ENCODE measurements around the gene TRIM41.

TRIM41 gene

GRCh38 chr5:181239062-181239663 lies 16.1 kb downstream of the TRIM41 start:
- DNase-seq (ENCODE audit: low read depth in 1 of 2, low spot score in 1 of 2): no peak
- no peak for TF ChIP-seq GABPA (IDR thresholded peaks at IDR 0.05; ENCODE audit: low read depth)
- Histone ChIP-seq H3K4me3 (replicated peaks; ENCODE audit: insufficient read depth, low read length) (no peak overlapping the region), H3K27me3 (ENCODE audit: insufficient read depth, poor library complexity, severe bottlenecking) (no peaks in the 10 kb centered on the region), H3K27ac (replicated peaks) (no peak overlapping the region)

DNA sequence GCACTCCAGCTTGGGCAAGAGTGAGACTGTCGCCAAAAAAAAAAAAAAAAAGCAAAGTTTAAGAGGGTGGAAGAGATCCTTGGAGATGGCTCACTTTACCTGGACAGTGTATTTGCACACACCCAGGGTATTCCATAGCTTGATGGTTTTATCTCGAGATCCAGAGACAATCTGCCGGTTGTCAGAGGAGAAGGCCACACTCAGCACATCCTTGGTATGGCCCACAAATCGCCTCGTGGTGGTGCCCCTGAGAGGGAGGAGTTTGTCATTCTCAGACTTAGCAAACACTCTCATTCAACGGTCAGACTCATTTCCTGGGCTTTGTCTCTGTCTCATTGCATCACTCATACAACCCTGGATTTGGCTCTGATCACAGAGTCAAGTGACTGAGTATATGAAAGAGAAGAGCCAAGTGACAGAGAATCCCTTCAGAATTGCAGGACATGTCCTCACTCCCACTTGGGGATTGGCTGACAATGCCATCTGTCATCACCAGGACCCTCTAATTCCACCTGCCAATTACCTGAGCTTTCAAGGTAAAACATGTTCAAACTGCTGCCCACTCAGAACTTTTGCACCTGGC lies 18.4 kb downstream of the TRIM41 start:
- Histone ChIP-seq H3K27ac (replicated peaks) (peak overlapping the region; percentile 96), H3K4me3 (replicated peaks; ENCODE audit: insufficient read depth, low read length) (peak overlapping the region; percentile 65), H3K27me3 (ENCODE audit: insufficient read depth, poor library complexity, severe bottlenecking) (no peaks in the 10 kb centered on the region)
- TF ChIP-seq SPI1 (IDR thresholded peaks at IDR 0.05; ENCODE audit: borderline replicate concordance, low read depth) (no peak), POLR2AphosphoS5 (IDR thresholded peaks at IDR 0.05; ENCODE audit: low read depth) (peak; percentile 69), GABPA (IDR thresholded peaks at IDR 0.05; ENCODE audit: low read depth) (no peak)
- TF ChIP-seq, protein P1, sequence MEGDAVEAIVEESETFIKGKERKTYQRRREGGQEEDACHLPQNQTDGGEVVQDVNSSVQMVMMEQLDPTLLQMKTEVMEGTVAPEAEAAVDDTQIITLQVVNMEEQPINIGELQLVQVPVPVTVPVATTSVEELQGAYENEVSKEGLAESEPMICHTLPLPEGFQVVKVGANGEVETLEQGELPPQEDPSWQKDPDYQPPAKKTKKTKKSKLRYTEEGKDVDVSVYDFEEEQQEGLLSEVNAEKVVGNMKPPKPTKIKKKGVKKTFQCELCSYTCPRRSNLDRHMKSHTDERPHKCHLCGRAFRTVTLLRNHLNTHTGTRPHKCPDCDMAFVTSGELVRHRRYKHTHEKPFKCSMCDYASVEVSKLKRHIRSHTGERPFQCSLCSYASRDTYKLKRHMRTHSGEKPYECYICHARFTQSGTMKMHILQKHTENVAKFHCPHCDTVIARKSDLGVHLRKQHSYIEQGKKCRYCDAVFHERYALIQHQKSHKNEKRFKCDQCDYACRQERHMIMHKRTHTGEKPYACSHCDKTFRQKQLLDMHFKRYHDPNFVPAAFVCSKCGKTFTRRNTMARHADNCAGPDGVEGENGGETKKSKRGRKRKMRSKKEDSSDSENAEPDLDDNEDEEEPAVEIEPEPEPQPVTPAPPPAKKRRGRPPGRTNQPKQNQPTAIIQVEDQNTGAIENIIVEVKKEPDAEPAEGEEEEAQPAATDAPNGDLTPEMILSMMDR (IDR thresholded peaks at IDR 0.05; ENCODE audit: insufficient read depth, low read length): no peak
- TF ChIP-seq, protein P2, sequence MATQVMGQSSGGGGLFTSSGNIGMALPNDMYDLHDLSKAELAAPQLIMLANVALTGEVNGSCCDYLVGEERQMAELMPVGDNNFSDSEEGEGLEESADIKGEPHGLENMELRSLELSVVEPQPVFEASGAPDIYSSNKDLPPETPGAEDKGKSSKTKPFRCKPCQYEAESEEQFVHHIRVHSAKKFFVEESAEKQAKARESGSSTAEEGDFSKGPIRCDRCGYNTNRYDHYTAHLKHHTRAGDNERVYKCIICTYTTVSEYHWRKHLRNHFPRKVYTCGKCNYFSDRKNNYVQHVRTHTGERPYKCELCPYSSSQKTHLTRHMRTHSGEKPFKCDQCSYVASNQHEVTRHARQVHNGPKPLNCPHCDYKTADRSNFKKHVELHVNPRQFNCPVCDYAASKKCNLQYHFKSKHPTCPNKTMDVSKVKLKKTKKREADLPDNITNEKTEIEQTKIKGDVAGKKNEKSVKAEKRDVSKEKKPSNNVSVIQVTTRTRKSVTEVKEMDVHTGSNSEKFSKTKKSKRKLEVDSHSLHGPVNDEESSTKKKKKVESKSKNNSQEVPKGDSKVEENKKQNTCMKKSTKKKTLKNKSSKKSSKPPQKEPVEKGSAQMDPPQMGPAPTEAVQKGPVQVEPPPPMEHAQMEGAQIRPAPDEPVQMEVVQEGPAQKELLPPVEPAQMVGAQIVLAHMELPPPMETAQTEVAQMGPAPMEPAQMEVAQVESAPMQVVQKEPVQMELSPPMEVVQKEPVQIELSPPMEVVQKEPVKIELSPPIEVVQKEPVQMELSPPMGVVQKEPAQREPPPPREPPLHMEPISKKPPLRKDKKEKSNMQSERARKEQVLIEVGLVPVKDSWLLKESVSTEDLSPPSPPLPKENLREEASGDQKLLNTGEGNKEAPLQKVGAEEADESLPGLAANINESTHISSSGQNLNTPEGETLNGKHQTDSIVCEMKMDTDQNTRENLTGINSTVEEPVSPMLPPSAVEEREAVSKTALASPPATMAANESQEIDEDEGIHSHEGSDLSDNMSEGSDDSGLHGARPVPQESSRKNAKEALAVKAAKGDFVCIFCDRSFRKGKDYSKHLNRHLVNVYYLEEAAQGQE (IDR thresholded peaks at IDR 0.05; ENCODE audit: insufficient replicate concordance, low read depth): no peak
- DNase-seq (ENCODE audit: low read depth in 1 of 2, low spot score in 1 of 2): peak in 1 of 2 experiments; percentile 84

GRCh38 chr5:181242031-181242451 lies 19.0 kb downstream of the TRIM41 start:
- TF ChIP-seq, protein P1 (IDR thresholded peaks at IDR 0.05; ENCODE audit: insufficient read depth, low read length): no peak
- TF ChIP-seq POLR2AphosphoS5 (IDR thresholded peaks at IDR 0.05; ENCODE audit: low read depth) (no peak), GABPA (IDR thresholded peaks at IDR 0.05; ENCODE audit: low read depth) (no peak), SPI1 (IDR thresholded peaks at IDR 0.05; ENCODE audit: borderline replicate concordance, low read depth) (no peak)
- TF ChIP-seq, protein P2 (IDR thresholded peaks at IDR 0.05; ENCODE audit: insufficient replicate concordance, low read depth): no peak
- H3K27me3 ChIP-seq (ENCODE audit: insufficient read depth, poor library complexity, severe bottlenecking): no peaks in the 10 kb centered on the region
- H3K4me3 ChIP-seq (replicated peaks; ENCODE audit: insufficient read depth, low read length): peak overlapping the region; percentile 65
- peak overlapping the region; percentile 96 for H3K27ac ChIP-seq (replicated peaks)
- no peak for DNase-seq (ENCODE audit: low read depth in 1 of 2, low spot score in 1 of 2)

GRCh38 chr5:181243018-181243563 lies 20.0 kb downstream of the TRIM41 start:
- Histone ChIP-seq H3K27me3 (ENCODE audit: insufficient read depth, poor library complexity, severe bottlenecking) (no peaks in the 10 kb centered on the region), H3K27ac (replicated peaks) (peak overlapping the region; percentile 96), H3K4me3 (replicated peaks; ENCODE audit: insufficient read depth, low read length) (peak overlapping the region; percentile 65)
- DNase-seq (ENCODE audit: low read depth in 1 of 2, low spot score in 1 of 2): peak in 1 of 2 experiments; percentile 29
- TF ChIP-seq GABPA (IDR thresholded peaks at IDR 0.05; ENCODE audit: low read depth) (no peak), POLR2AphosphoS5 (IDR thresholded peaks at IDR 0.05; ENCODE audit: low read depth) (0 out of 2 replicates have a peak, but pooled peaks have one; percentile 5)
